ENCODE results near the gene LBR.

- TF ChIP-seq CTCF (IDR thresholded peaks at IDR 0.05) (no peak), POLR2A (IDR thresholded peaks at IDR 0.05) (no peak)
Observed at GRCh38 chr1:225413708-225414375, 14.0 kb downstream of the LBR start.
